Mucosa of rectum (tissue), 2 donors: ENCODE results near the gene DNASE1L1.

Source experiments
- H3K27ac ChIP-seq, 2 donors: one replicate each; pipeline ENCODE4 v1.7.0; 2013; ENCODE audit warnings: inconsistent platforms in 2 of 2, low read depth in 2 of 2, low read length in 2 of 2
- H3K27me3 ChIP-seq, 2 donors: one replicate each; pipeline ENCODE4 v1.7.0; 2013; ENCODE audit warnings: low read length in 2 of 2; ENCODE audit not compliant: control insufficient read depth in 2 of 2, insufficient read depth in 2 of 2
- H3K36me3 ChIP-seq, 2 donors: one replicate each; pipeline ENCODE4 v1.7.0; 2013; ENCODE audit warnings: low read length in 2 of 2; ENCODE audit not compliant: control insufficient read depth in 2 of 2, insufficient read depth in 2 of 2
- H3K4me1 ChIP-seq, 2 donors: one replicate each; pipeline ENCODE4 v1.7.0; 2013; ENCODE audit warnings: low read length in 2 of 2, mild to moderate bottlenecking in 1 of 2; ENCODE audit not compliant: control insufficient read depth in 2 of 2, insufficient read depth in 2 of 2
- H3K4me3 ChIP-seq, 2 donors: one replicate each; pipeline ENCODE4 v1.7.0; 2013; ENCODE audit warnings: low read length in 2 of 2
- H3K9ac ChIP-seq, 2 donors: one replicate each; pipeline ENCODE4 v1.7.0; 2013; ENCODE audit warnings: low read length in 2 of 2, low read depth in 1 of 2, mild to moderate bottlenecking in 1 of 2
- H3K9me3 ChIP-seq, 2 donors: one replicate each; pipeline ENCODE4 v1.7.0; 2013; ENCODE audit warnings: low read length in 2 of 2; ENCODE audit not compliant: control insufficient read depth in 2 of 2
- donor health status: healthy.
- donor health status: Normal muscosa, but diverticular disease.

The DNASE1L1 gene

GRCh38 chrX:154369449-154370299 is 39.4 kb downstream of the DNASE1L1 start:
- Histone ChIP-seq H3K9me3 (no peaks in the 10 kb centered on the region), H3K9ac (peak overlapping the region; percentile 36 to 56), H3K4me1 (peaks cover 10 to 19% of the 10 kb centered on the region in 2 donors), H3K4me3 (peak overlapping the region; percentile 49 to 71), H3K27ac (peak overlapping the region; percentile 80 to 90), H3K27me3 (peaks cover 5 to 10% of the 10 kb centered on the region in 2 donors), H3K36me3 (no peaks in the 10 kb centered on the region)

GRCh38 chrX:154368630-154369448 is 40.2 kb downstream of the DNASE1L1 start:
- H3K9me3 ChIP-seq: no peaks in the 10 kb centered on the region

GRCh38 chrX:154367474-154368308 is 41.4 kb downstream of the DNASE1L1 start:
- Histone ChIP-seq H3K4me3 (no peak overlapping the region), H3K36me3 (peaks cover 3 to 7% of the 10 kb centered on the region in 2 donors), H3K9me3 (no peaks in the 10 kb centered on the region), H3K9ac (peak overlapping the region in 1 of 2 donors; percentile 32), H3K27me3 (peaks cover 5 to 10% of the 10 kb centered on the region in 2 donors), H3K27ac (peak overlapping the region; percentile 80 to 90), H3K4me1 (peaks cover 3 to 10% of the 10 kb centered on the region in 2 donors)

More at GRCh38 chrX:154368630-154369448, 40.2 kb downstream of the DNASE1L1 start:
- Histone ChIP-seq H3K4me3 (peak overlapping the region; percentile 49 to 57), H3K27ac (peak overlapping the region; percentile 80 to 90), H3K9ac (peak overlapping the region; percentile 41 to 45), H3K36me3 (peaks cover 0 to 6% of the 10 kb centered on the region in 2 donors), H3K27me3 (peaks cover 5 to 10% of the 10 kb centered on the region in 2 donors), H3K4me1 (peaks cover 7 to 15% of the 10 kb centered on the region in 2 donors)

GRCh38 chrX:154366666-154367055 is 42.4 kb downstream of the DNASE1L1 start:
- Histone ChIP-seq H3K4me3 (no peak overlapping the region), H3K36me3 (peaks cover 6 to 12% of the 10 kb centered on the region in 2 donors), H3K4me1 (peaks cover 3 to 10% of the 10 kb centered on the region in 2 donors), H3K9ac (no peak overlapping the region), H3K9me3 (no peaks in the 10 kb centered on the region), H3K27me3 (peaks cover 5% of the 10 kb centered on the region in 2 donors), H3K27ac (peak overlapping the region in 1 of 2 donors; percentile 16)

- Histone ChIP-seq H3K27me3 (peaks cover 5% of the 10 kb centered on the region in 2 donors), H3K9me3 (no peaks in the 10 kb centered on the region), H3K9ac (no peak overlapping the region), H3K36me3 (peaks cover 9 to 16% of the 10 kb centered on the region in 2 donors), H3K4me3 (no peak overlapping the region), H3K27ac (peak overlapping the region in 1 of 2 donors; percentile 16), H3K4me1 (peaks cover 3 to 10% of the 10 kb centered on the region in 2 donors)
Observed at GRCh38 chrX:154365997-154366665, 42.9 kb downstream of the DNASE1L1 start.

GRCh38 chrX:154365052-154365600 is 43.9 kb downstream of the DNASE1L1 start:
- Histone ChIP-seq H3K36me3 (peaks cover 9 to 16% of the 10 kb centered on the region in 2 donors), H3K27me3 (peaks cover 5% of the 10 kb centered on the region in 2 donors), H3K4me3 (no peak overlapping the region), H3K4me1 (peaks cover 0 to 10% of the 10 kb centered on the region in 2 donors), H3K9me3 (no peaks in the 10 kb centered on the region), H3K9ac (no peak overlapping the region), H3K27ac (no peak overlapping the region)

- no peak overlapping the region for H3K27ac ChIP-seq
- peaks cover 9 to 19% of the 10 kb centered on the region in 2 donors for H3K36me3 ChIP-seq
Observed at GRCh38 chrX:154363706-154364439, 45.2 kb downstream of the DNASE1L1 start.

GRCh38 chrX:154362085-154362742 is 46.8 kb downstream of the DNASE1L1 start:
- Histone ChIP-seq H3K4me1 (no peaks in the 10 kb centered on the region), H3K9ac (no peak overlapping the region), H3K27ac (no peak overlapping the region), H3K9me3 (no peaks in the 10 kb centered on the region), H3K4me3 (no peak overlapping the region), H3K36me3 (peaks cover 9 to 23% of the 10 kb centered on the region in 2 donors), H3K27me3 (no peaks in the 10 kb centered on the region)

More at GRCh38 chrX:154363706-154364439, 45.2 kb downstream of the DNASE1L1 start:
- no peak overlapping the region for H3K9ac ChIP-seq
- no peaks in the 10 kb centered on the region for H3K27me3 ChIP-seq
- no peak overlapping the region for H3K4me3 ChIP-seq
- H3K9me3 ChIP-seq: no peaks in the 10 kb centered on the region
- H3K4me1 ChIP-seq: peaks cover 0 to 10% of the 10 kb centered on the region in 2 donors
